PFSK-1 (cell line): ENCODE measurements around the gene TUBA4A.
A peak's percentile ranks its signal among the peaks of the same experiment; 100 is the strongest.

Experiments
- FOXP2 ChIP-seq: optimal IDR thresholded peaks from 2 replicates; pipeline ENCODE3; 2011; ENCODE audit warnings: borderline replicate concordance, control low read depth, inconsistent platforms; ENCODE audit not compliant: insufficient read depth; ENCODE audit errors: extremely low read length, extremely low read depth
- POLR2AphosphoS5 ChIP-seq: IDR thresholded peaks from 2 replicates; pipeline ENCODE4 v1.6.1; 2012; ENCODE audit warnings: low read depth, mild to moderate bottlenecking, control low read depth, low read length, moderate library complexity
- SIN3A ChIP-seq: IDR thresholded peaks from 2 replicates; pipeline ENCODE4 v1.6.1; 2012; ENCODE audit warnings: mild to moderate bottlenecking, low read length, moderate library complexity, borderline replicate concordance; ENCODE audit not compliant: insufficient read depth
- TAF1 ChIP-seq: IDR thresholded peaks from 2 replicates; pipeline ENCODE4 v1.6.1; 2012; ENCODE audit warnings: low read length, control low read depth, borderline replicate concordance; ENCODE audit not compliant: insufficient read depth
- TF ChIP-seq, protein P1 (sequence below), 2 experiments: IDR thresholded peaks; 2 replicates each; pipeline versions ENCODE4 v1.6.1 to v1.8.0; 2011 to 2012; ENCODE audit warnings: low read depth in 2 of 2, low read length in 2 of 2, control low read depth in 1 of 2, inconsistent platforms in 1 of 2, mild to moderate bottlenecking in 1 of 2, moderate library complexity in 1 of 2; ENCODE audit not compliant: insufficient read depth in 1 of 2

Gene TUBA4A

DNA sequence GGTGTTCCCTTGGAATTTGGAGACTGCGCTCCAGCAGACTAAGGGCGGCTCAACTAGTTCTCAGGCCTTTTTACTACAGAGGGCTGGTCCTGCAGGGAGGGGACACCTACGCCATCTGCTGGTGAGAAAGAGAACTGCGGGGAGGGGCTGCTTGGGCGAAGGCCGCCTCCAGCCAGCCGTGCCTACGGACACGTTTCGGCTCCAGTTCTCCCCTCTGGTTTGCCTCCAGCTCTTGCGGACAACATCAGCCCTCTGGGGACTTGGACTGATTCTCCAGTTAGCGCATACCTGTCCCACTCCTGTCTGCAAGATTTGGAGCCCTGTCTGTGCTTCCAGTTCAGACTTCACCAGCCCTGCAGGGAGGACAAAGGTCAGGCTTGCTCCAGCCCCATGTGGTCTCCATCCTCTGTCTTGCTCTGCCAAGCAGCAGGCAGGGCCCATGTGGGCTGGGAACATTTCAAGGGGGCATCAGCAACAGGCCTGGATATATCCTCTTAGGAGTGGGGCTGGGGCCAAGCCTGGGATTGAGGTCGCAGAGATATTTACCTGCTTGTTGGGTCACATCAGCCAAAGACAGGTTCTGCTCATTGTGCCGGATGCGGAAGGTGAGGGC is 45.1 kb upstream of the TUBA4A start:
- TF ChIP-seq, protein P1, sequence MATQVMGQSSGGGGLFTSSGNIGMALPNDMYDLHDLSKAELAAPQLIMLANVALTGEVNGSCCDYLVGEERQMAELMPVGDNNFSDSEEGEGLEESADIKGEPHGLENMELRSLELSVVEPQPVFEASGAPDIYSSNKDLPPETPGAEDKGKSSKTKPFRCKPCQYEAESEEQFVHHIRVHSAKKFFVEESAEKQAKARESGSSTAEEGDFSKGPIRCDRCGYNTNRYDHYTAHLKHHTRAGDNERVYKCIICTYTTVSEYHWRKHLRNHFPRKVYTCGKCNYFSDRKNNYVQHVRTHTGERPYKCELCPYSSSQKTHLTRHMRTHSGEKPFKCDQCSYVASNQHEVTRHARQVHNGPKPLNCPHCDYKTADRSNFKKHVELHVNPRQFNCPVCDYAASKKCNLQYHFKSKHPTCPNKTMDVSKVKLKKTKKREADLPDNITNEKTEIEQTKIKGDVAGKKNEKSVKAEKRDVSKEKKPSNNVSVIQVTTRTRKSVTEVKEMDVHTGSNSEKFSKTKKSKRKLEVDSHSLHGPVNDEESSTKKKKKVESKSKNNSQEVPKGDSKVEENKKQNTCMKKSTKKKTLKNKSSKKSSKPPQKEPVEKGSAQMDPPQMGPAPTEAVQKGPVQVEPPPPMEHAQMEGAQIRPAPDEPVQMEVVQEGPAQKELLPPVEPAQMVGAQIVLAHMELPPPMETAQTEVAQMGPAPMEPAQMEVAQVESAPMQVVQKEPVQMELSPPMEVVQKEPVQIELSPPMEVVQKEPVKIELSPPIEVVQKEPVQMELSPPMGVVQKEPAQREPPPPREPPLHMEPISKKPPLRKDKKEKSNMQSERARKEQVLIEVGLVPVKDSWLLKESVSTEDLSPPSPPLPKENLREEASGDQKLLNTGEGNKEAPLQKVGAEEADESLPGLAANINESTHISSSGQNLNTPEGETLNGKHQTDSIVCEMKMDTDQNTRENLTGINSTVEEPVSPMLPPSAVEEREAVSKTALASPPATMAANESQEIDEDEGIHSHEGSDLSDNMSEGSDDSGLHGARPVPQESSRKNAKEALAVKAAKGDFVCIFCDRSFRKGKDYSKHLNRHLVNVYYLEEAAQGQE (IDR thresholded peaks at IDR 0.05; ENCODE audit: insufficient read depth in 1 of 2, low read depth in 2 of 2, low read length in 2 of 2), result 0 out of 4 replicates have a peak, but pooled peaks of 1 of the 2 experiments have one; percentile 20
- TF ChIP-seq SIN3A, result no peak
- TF ChIP-seq TAF1, result no peak
- no peak for TF ChIP-seq FOXP2
- TF ChIP-seq POLR2AphosphoS5, result no peak

- no peak for TF ChIP-seq POLR2AphosphoS5
- no peak for TF ChIP-seq FOXP2
- TF ChIP-seq TAF1, result no peak
- TF ChIP-seq SIN3A, result no peak
- TF ChIP-seq, protein P1 (IDR thresholded peaks at IDR 0.05; ENCODE audit: insufficient read depth in 1 of 2, low read depth in 2 of 2, low read length in 2 of 2), result no peak
Observed at GRCh38 chr2:219297766-219298456, 44.2 kb upstream of the TUBA4A start.

- TF ChIP-seq TAF1 (no peak), SIN3A (no peak), FOXP2 (no peak), POLR2AphosphoS5 (no peak)
- TF ChIP-seq, protein P1 (IDR thresholded peaks at IDR 0.05; ENCODE audit: insufficient read depth in 1 of 2, low read depth in 2 of 2, low read length in 2 of 2), result no peak
Observed at GRCh38 chr2:219296631-219297391, 43.1 kb upstream of the TUBA4A start.

GRCh38 chr2:219296142-219296541 is 42.4 kb upstream of the TUBA4A start:
- no peak for TF ChIP-seq SIN3A
- no peak for TF ChIP-seq POLR2AphosphoS5
- no peak for TF ChIP-seq FOXP2
- TF ChIP-seq TAF1, result no peak
- TF ChIP-seq, protein P1 (IDR thresholded peaks at IDR 0.05; ENCODE audit: insufficient read depth in 1 of 2, low read depth in 2 of 2, low read length in 2 of 2), result no peak
